Ishikawa (cell line): Measurements from ENCODE around the gene ALPP.

Experiments used
- CEBPB ChIP-seq: IDR thresholded peaks from 2 replicates; pipeline ENCODE4 v1.6.1; 2012
- CREB1 ChIP-seq: IDR thresholded peaks from 2 replicates; pipeline ENCODE4 v1.6.1; 2012; ENCODE audit warnings: low read depth
- EGR1 ChIP-seq: IDR thresholded peaks from 2 replicates; pipeline ENCODE4 v1.6.1; 2012
- EP300 ChIP-seq: IDR thresholded peaks from 2 replicates; pipeline ENCODE4 v1.6.1; 2012; ENCODE audit warnings: borderline replicate concordance
- FOXM1 ChIP-seq: IDR thresholded peaks from 2 replicates; pipeline ENCODE4 v1.6.1; 2012; ENCODE audit warnings: low read depth, borderline replicate concordance
- MAX ChIP-seq: IDR thresholded peaks from 2 replicates; pipeline ENCODE4 v1.6.1; 2012
- NFIC ChIP-seq: IDR thresholded peaks from 2 replicates; pipeline ENCODE4 v1.6.1; 2012
- RAD21 ChIP-seq: IDR thresholded peaks from 2 replicates; pipeline ENCODE4 v1.6.1; 2012; ENCODE audit warnings: low read depth
- REST ChIP-seq: IDR thresholded peaks from 2 replicates; pipeline ENCODE4 v1.6.1; 2012; ENCODE audit warnings: low read depth, mild to moderate bottlenecking
- TAF1 ChIP-seq: IDR thresholded peaks from 2 replicates; pipeline ENCODE4 v1.6.1; 2012; ENCODE audit warnings: low read depth, mild to moderate bottlenecking
- TCF12 ChIP-seq: IDR thresholded peaks from 2 replicates; pipeline ENCODE4 v1.6.1; 2012; ENCODE audit warnings: low read depth
- TEAD4 ChIP-seq: IDR thresholded peaks from 2 replicates; pipeline ENCODE4 v1.6.1; 2012
- USF1 ChIP-seq: IDR thresholded peaks from 2 replicates; pipeline ENCODE4 v1.6.1; 2012
- YY1 ChIP-seq: IDR thresholded peaks from 2 replicates; pipeline ENCODE4 v1.6.1; 2012; ENCODE audit warnings: low read depth
- ZBTB7A ChIP-seq: IDR thresholded peaks from 2 replicates; pipeline ENCODE4 v1.6.1; 2012; ENCODE audit warnings: low read depth

The ALPP gene

DNA sequence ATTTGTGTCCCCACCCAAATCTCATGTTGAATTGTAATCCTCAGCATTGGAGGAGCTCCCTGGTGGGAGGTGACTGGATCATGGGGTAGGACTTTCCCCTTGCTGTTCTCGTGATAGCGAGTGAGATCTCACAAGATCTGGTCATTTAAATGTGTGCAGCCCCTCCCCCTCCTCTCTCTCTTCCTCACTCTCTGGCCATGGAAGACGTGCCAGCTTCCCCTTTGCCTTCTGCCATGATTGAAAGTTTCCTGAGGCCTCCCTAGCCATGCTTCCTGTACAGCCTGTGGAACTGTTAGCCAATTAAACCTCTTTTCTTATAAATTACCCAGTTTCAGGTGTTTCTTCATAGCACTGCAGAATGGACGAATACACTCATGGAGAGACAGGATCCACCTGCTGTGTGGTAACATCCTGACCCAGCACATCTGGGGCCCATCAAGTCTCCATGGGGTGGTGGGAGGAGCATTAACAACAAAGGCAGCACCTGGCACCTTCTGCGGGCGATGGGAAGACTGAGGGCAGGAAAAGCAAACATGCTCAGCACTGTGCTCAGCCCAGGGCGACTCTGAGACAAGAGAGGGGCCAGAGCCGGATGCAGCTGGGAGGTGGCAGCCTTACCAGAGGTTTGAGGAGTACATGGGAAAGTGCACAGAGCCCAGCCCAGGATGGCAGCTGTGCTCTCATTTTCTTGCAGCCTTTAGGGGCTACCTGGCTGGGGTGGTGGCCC lies 16.2 kb upstream of the ALPP start:
- no peak for TF ChIP-seq USF1
- no peak for TF ChIP-seq TAF1
- no peak for TF ChIP-seq ZBTB7A
- TF ChIP-seq CREB1 = no peak
- no peak for TF ChIP-seq TCF12
- no peak for TF ChIP-seq FOXM1
- TF ChIP-seq TEAD4 = no peak

DNA sequence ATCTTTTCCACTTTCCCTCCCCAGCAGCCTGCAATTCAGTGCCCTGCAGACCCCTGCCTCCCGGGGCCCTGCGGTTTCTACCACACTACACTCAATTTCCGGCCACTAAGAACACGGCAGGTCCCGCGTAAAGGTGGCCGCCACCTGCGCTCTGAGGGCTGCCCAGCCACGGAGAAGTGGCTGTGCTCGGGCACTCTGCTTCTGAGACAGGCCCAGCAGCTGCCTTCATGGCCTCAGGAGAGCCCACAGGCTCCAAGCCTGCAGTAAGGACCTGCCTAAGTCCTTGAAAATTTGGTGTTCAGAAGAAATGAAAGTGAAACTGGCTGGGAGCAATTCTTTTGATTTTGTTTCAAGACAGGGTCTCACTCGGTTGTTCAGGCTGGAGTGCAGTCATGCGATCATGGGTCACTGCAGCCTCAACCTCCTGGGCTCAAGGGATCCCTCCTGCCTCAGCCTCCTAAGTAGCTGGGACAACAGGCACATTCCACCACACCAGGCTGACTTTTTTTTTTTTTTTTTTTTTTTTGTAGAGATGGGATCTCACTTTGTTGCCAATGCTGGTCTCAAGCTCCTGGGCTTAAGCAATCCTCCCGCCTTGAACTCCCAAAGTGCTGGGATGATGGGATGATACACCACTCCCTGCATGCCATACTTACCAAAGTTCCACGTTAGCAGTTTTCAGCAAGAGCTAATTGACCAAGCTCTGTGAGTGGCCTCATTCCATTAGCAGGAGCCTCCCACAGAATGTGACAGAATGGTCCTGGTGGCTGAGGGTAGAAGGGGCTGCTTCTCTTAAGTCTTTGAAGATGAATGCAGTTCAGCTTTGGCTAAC lies 14.6 kb upstream of the ALPP start:
- TF ChIP-seq MAX (no peak), CREB1 (no peak), CEBPB (no peak), EP300 (no peak), TEAD4 (no peak), YY1 (no peak), EGR1 (no peak), TCF12 (no peak)

GRCh38 chr2:232365621-232366321 lies 12.8 kb upstream of the ALPP start:
- TF ChIP-seq RAD21 (peak; percentile 64; the same call in 1 of the 2 replicates), MAX (no peak)

- TF ChIP-seq TCF12 (no peak), YY1 (no peak), REST (no peak), FOXM1 (no peak)
These were observed 11.5 kb upstream of the ALPP start for GRCh38 chr2:232367016-232367415.

DNA sequence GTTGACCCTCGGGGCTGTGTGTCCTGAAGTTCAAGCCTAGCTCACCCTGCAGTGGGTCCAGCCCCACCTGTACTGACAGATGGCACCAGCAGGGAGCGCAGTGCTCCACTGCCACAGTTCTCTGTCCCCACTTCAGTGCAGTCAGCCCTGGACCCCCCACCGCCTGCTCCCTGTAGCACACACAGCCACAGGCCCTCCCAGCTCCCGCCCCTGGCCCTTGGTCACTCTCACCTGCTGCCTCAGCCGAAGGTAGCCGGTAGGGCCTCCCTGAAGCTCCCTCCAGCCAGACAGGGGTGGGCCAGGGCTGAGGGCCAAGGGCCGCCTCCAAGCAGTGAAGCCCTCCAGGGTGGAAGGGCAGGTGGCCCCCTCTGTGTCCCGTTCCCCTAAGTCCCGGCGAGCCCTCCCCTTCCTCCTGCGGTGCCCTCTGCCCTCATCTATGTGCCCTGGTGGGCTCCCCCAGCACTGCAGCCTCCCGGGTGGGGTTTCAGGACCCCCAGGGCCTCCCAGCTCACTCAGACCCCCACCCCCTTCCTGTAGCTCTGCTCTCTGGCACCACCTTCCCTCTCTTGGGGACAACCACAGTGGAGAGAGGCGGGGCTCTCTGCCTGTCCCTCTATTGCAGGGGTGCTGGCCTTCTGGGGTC lies 10.8 kb upstream of the ALPP start:
- TF ChIP-seq ZBTB7A = 0 out of 2 replicates have a peak, but pooled peaks have one; percentile 27
- no peak for TF ChIP-seq USF1
- peak; percentile 61 for TF ChIP-seq RAD21

DNA sequence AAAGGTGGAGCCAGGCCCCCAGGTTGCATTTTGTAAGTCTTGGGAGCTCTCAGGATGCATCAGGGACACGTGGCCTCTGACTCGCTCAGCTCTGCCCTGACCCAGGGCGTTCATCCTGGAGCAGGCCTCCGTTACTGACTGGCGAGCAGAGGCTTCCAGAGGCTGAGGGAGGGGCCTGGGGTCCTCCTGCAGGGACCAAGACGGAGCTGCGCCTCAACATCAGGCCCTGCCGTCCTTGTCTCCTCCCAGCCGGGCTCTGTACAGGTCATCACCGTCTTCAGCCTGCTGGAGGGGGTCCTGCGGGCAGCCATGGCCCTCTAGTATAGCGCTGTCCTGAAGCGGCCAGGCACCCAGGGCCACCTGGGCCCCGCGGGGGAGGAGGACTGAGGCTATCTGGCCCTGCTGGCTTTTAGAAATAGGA lies 10.2 kb upstream of the ALPP start:
- no peak for TF ChIP-seq RAD21

- TF ChIP-seq CEBPB (no peak), TCF12 (no peak), TAF1 (no peak), YY1 (no peak), ZBTB7A (no peak), TEAD4 (no peak), MAX (no peak), FOXM1 (no peak), USF1 (no peak), RAD21 (no peak), NFIC (no peak), EP300 (no peak), REST (no peak), CREB1 (no peak), EGR1 (no peak)
These were observed 9.2 kb upstream of the ALPP start for GRCh38 chr2:232369126-232369951.
